Bronchial epithelial cell (primary cell): ENCODE results near the gene ITFG1. TPM values are rescaled to one million over a fixed set of nuclear protein-coding genes. Genes with fewer than 3 reads are reported as not detected.

Experiments
- DNase-seq: peaks from one replicate; pipeline ENCODE4 v3.0.0-alpha.2; 2010; ENCODE audit warnings: low read depth
- FAIRE-seq: peaks from 2 replicates; lab custom pipeline; 2011; peaks lifted over from hg19 to GRCh38; lab: Jason Lieb, UNC
- H3K27me3 ChIP-seq: 2 replicates; pipeline ENCODE4 v1.5.1; 2011; ENCODE audit warnings: low read length; ENCODE audit not compliant: control insufficient read depth, insufficient read depth
- H3K36me3 ChIP-seq: 2 replicates; pipeline ENCODE4 v1.5.1; 2011; ENCODE audit warnings: low read length; ENCODE audit not compliant: control insufficient read depth, insufficient read depth
- H3K4me3 ChIP-seq: 2 replicates; pipeline ENCODE4 v1.5.1; 2011; ENCODE audit warnings: mild to moderate bottlenecking, low read depth, low read length, control low read depth
- total RNA-seq: library from RNA; depleted of rRNA; stranded (reverse); fragments of >200 nt; gene quantifications from 2 replicates; pipeline ENCODE4 v1.2.1, GENCODE V29; 2014
- TF ChIP-seq, protein P1 (sequence below): IDR thresholded peaks from 2 replicates; pipeline ENCODE4 v1.5.1; 2011; ENCODE audit warnings: mild to moderate bottlenecking, moderate library complexity, low read length, control low read depth, inconsistent platforms; ENCODE audit not compliant: insufficient read depth, severe bottlenecking

Gene ITFG1
- total RNA-seq, 1 donor from 2014 or later: 47.4 TPM

DNA sequence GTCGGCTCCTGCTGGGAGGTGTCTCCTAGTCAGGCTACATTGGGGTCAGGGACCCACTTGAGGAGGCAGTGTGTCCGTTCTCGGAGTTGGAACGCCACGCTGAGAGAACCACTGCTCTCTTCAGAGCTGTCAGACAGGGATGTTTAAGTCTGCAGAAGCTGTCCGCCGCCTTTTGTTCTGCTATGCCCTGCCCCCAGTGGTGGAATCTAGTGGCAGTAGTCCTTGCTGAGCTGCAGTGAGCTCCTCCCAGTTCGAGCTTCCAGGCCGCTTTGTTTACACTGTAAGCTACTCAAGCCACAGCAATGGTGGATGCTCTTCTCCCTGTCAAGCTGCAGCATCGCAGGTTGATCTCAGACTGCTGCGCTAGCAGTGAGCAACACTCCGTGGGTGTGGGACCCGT lies 36.0 kb downstream of the ITFG1 start:
- Histone ChIP-seq H3K4me3 (no peak overlapping the region), H3K27me3 (no peaks in the 10 kb centered on the region), H3K36me3 (peaks cover 6% of the 10 kb centered on the region)
- TF ChIP-seq, protein P1, sequence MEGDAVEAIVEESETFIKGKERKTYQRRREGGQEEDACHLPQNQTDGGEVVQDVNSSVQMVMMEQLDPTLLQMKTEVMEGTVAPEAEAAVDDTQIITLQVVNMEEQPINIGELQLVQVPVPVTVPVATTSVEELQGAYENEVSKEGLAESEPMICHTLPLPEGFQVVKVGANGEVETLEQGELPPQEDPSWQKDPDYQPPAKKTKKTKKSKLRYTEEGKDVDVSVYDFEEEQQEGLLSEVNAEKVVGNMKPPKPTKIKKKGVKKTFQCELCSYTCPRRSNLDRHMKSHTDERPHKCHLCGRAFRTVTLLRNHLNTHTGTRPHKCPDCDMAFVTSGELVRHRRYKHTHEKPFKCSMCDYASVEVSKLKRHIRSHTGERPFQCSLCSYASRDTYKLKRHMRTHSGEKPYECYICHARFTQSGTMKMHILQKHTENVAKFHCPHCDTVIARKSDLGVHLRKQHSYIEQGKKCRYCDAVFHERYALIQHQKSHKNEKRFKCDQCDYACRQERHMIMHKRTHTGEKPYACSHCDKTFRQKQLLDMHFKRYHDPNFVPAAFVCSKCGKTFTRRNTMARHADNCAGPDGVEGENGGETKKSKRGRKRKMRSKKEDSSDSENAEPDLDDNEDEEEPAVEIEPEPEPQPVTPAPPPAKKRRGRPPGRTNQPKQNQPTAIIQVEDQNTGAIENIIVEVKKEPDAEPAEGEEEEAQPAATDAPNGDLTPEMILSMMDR: no peak
- FAIRE-seq: no peak
- DNase-seq: no peak

- FAIRE-seq: no peak
- TF ChIP-seq, protein P1: no peak
- H3K36me3 ChIP-seq: peaks cover 1% of the 10 kb centered on the region
- no peak overlapping the region for H3K4me3 ChIP-seq
- H3K27me3 ChIP-seq: no peaks in the 10 kb centered on the region
- DNase-seq: no peak
Measured at GRCh38 chr16:47416869-47417268, 44.0 kb downstream of the ITFG1 start.

DNA sequence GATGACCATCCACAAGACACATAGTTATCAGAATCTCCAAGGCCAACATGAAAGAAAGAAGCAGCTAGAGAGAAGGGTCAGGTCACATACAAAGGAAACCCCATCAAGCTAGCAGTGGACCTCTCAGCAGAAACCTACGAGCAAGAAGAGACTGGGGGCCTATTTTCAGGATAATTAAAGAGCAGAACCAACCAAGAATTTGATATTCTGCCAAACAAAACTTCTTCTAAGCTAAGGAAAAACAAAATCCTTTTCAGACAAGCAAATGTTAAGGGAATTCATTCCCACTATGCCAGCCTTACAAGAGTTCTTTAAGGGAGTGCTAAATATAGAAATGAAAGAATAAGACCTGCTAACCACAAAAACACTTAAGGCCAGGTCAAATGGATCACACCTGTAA lies 47.8 kb downstream of the ITFG1 start:
- Histone ChIP-seq H3K36me3 (no peaks in the 10 kb centered on the region), H3K27me3 (no peaks in the 10 kb centered on the region), H3K4me3 (no peak overlapping the region)
- DNase-seq: no peak
- FAIRE-seq: no peak
- TF ChIP-seq, protein P1: no peak

DNA sequence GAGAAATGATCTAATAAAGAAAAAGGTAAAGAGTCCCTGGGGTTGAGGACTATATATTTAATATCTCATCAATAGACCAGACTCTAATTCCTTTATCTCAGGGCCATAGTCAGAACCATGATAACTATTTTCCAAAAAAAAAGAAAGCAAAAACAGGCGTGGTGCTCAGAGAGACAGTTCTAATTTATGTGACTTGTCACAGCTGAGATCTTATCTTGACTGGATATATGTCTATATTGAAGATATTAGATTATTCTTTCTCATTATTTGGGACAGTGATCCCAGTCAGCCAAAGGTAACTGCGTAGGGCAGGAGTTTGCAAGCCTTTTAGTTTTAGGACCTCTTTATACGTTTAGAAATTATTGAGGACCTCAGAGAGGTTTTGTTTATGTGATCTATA lies 52.4 kb downstream of the ITFG1 start:
- no peaks in the 10 kb centered on the region for H3K36me3 ChIP-seq
- no peak for FAIRE-seq
- H3K4me3 ChIP-seq: no peak overlapping the region
- H3K27me3 ChIP-seq: no peaks in the 10 kb centered on the region
- TF ChIP-seq, protein P1: no peak
- DNase-seq: no peak

DNA sequence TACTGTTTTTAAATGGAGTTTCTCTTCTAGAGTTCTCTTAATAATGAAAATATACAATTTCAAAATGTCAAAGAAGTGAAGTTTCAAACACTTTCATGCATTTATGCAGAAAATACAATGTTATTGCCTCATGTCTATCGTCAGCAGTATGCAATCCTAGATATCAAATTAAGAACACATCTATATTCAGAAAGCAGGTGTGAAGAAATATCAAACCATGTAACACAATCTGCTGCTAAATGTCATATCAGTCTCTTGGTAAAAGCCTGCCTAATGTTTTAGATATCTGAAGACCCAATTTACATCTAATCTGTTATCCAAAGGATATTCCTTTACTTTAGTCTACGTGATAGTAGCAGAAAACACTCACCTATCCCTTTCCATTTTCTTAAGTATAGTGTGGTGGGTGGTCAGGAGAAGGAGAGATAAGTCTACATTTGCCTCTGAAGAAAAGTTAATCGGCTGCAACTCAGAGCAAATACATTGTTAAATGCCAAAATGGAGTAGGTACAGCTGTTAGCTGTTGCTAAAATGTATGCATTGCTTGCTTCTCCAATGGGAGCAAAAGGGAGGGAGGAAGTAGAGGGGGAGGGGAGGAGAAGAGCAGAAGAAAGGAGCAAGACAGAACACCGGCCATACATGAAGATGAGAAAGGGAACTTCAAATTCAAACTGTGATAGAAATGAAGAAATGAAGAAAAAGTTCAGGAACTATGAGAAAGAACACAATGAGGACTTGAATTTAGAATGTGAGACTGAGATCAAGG lies 64.9 kb downstream of the ITFG1 start:
- DNase-seq: no peak
- Histone ChIP-seq H3K4me3 (no peak overlapping the region), H3K27me3 (no peaks in the 10 kb centered on the region), H3K36me3 (no peaks in the 10 kb centered on the region)
- TF ChIP-seq, protein P1: no peak
- FAIRE-seq: no peak

DNA sequence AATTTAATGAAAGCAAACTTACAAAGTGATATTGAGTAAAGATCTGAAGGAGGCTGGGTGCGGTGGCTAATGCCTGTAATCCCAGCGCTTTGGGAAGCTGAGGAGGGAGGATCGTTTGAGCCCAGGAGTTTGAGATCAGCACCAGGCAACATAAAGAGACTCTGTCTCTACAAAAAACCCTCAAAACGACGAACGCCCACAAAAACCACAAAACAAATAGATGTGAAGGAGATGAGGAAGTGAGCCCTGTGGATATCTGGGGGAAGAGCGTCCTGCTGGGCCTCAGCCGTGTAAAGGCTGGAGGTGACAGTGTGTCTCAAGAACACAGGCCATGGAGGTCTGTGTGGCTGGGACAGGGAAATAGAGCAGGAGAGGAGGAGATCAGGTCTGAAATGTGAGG lies 68.8 kb downstream of the ITFG1 start:
- H3K4me3 ChIP-seq: no peak overlapping the region
- H3K36me3 ChIP-seq: no peaks in the 10 kb centered on the region
- FAIRE-seq (no peak), DNase-seq (peak; percentile 51)
- TF ChIP-seq, protein P1: no peak
- H3K27me3 ChIP-seq: no peaks in the 10 kb centered on the region
